NCI-H2107 treated with DMSO at 0.1 percent for 48 hours (cell line): Measurements from ENCODE around the gene RAB29.

Source experiments
- DNase-seq: peaks from one replicate; lab custom pipeline; 2025; ENCODE audit not compliant: unreplicated experiment; lab: John Stamatoyannopoulos, UW

RAB29 gene

DNA sequence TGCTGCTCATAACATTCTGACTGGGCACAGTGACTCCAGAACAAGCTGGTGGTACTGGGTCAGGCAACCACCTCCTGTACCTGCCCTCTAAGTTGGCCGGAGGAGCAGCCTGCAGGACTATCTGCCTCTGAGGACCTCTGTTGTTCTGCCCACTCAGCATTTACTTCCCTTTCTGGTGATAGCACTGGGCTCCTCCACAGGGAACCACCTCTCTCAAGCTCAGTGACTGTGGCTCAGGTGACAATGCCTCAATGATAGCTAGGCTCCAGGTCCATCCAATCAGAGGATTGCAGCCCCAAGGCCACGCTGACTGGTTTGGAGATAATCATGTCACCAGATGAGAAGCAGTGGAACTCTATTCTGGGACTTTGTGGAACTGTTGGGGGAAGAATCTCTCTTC is 21.9 kb upstream of the RAB29 start:
- no peak for DNase-seq

DNA sequence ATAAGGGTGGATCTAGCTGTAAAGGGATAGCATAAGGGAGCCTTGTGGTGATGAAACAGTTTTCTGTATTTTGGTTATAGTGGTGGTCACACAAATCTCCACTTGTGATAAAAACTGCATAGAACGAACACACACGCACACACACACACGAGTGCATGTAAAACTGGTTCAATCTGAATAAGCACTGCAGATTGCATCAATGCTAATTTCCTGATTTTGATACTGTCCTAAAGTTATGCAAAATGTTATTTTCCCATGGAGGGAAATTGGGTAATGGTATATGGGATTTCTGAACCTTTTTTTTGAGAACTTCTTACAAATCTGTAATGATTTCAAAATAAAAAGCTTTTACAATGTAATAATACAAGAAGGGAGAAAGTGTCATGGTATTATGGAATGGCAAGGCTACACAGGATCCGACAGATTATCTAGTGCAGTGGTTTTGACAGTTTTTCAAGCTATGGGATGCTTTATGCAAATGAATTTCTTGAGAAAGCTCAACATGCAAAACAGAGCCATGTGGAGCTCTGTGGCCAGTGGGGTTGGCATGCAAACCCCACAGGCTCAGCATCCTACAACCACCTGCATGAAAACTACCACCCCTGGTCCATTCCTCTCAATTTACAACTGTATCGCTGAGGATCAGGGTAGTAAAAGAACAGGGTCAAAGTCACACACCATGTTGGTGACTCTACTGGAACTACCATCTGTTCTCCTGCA is 18.9 kb upstream of the RAB29 start:
- DNase-seq = no peak

DNA sequence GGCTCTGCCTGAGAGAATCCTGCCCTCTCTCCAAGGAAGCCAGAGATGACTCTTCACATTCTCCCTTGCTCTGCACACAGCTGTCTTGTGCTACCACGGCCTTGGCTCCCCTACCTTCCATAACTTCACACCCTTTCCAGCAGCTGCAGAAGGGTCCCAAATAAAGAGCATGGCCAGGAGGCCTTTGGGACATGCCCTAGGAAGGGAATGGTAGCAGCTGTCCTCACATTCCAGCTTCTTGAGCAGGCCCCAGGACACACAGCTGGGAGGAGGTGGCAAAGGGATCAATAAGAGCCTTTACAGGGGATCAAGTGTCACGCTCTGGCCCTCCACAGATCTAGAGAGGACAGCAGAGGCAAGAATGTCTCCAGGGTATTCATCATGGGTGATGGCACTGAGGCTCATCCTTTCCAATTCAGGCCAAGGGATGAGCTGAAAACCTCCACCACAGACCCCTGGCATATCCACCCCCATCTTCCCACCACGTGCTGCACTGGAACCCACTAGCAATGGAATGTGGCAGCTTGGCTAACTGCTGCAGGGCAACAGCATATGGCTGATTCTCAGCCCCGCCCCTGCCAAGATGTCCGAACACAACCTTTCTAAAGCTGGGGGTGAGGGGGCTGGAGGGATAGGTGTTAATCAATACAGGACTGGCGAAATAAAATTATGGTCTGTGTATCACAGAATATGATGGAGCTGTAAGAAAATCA is 17.8 kb upstream of the RAB29 start:
- DNase-seq = no peak

DNA sequence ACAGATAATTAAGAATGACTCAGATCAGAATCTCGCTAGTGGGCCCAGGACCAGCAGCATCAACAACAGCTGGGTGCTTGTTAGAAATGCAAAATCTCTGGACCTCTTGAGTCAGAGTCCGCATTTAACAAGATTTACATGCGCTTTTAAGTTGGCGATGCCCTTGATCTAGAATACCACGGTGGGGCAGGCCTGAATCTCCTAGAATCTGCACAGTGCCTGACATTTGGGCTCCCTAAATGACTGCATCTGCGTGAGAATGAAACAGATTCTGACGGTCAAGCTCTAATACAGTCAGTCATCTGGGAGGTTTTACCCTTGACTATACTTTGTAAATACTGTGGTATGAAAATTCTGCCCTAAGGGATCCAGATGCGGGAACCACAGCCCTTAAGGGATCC is 17.2 kb upstream of the RAB29 start:
- no peak for DNase-seq

DNA sequence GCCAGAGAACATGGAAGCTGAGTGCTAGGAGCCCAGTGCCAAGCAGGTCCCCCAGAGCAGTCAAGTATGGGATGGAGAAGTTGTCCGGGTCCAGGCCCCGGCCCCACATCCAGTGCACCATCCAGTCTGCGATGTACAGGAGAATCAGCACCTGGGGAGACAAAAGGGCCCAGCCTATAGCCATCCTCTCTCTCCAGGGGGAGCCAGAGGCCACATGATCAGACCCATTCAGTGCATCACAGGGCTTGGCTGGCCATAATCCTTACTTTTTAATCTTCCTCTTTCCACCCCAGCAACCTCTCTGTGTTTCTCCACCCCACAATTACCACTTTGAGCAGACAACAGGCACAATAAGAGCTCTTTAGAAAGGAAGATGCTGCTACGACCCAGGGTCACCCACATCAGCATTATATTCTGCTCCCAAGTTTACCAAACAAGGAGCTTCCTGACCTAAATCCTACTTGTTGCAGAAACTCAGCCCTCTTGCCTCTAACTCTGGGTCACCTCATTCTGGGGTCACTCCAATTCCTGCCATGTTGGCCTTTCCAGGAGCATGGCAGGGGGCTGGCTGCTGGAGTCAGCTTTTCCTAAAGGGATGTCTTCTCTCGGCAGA is 16.4 kb upstream of the RAB29 start:
- peak; percentile 62 for DNase-seq

DNA sequence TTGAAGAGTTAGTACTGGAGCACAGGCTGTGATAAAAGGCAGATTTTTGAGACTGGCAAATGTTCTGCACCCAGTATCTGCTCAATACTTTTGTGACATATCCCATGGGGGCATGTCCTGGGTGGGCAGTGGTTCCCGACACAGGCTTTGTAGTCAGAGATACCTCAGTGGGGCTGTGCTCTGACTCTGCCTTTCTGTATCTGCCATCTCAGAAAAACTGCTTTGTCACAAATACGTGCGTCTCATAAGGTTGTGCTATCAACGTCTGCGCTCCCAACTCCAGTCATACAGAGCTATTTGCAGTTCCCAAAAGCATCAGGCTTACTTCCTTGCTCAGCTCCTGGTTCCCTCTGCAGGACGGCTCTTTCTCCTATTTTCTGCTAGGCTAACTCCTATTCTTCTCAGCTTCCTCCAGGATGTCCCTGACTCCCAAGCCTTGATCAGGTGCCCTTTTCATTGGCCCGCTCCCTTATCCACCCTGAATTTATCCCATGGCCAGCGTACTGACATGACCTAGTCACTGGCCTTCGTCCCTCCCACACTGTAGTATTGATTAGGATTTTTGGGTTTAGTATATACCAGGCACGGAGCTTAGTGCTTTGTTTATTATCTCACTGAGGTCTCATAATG is 12.1 kb upstream of the RAB29 start:
- DNase-seq = no peak

DNA sequence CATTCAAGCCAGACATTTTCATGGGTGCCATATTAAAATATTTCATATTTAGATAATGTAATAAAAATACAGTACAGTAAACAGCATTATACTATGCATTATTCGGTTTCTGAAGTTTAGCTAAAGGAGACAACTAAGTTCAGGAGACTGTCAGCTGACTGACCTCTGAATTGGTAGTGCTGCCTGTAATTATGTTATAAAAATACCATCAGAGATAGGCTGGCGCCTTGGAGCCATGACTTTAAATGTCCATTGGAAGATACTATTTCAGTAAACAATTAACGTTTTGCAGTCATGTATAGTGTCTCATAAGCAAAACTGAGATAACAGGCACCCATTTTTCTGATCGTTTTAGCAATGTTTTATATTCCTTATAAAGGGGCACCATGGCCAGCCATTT is 11.3 kb upstream of the RAB29 start:
- DNase-seq = no peak

DNA sequence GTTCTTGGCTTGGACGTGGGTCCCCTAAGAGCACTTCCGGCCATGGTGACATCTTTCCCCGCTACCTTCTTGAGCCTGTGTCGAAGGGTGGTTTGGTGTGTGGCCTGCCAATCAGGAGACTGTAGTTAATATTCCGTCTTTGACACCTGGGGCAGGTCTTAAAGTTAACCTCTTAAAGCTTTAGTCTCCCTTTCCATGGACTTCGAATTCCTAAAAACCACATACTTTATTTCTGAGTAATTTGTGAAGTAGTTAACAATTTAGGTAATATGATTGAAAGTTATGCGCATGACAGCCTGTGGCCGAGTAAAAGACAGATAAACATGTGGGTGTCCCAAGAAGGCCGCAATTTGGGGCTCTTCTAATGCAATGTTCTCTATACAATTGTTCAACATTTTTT is 10.2 kb upstream of the RAB29 start:
- no peak for DNase-seq

DNA sequence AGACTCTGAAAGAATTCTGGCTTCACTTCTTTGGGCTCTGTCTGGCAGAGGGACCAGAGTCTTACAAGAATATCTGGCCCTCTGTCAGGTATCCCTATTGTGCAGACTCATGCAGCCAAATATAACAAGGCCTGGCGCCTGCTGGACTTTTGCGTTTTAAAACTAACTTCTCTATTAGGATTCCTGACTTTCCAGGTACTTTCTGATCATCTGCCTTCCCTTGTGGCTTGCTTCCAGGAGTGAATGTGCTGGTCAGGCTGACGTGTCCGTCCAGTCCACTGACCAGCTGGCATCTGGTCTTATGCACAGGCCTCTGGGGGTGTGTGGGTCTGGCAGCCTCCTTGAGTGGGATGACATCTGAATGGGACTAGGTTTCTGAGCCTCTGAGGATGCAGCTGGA is 8.6 kb upstream of the RAB29 start:
- DNase-seq = no peak

DNA sequence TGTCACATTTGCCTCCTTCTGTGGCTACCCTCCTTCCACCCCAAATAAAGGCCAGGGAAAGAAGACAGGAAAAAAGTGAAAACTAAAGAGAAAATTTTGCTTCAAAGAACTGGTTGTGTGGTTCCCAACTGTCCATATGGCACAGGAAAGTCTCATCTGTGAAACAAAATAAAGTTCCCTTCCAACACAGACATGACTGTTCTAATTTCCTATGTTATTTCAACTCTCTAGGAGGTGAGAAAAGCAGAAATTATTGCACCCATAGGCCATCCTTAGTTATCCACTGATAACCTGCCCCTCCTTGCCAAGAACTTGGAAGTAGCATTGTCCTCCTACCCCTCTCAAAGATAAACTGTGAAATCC is 8.1 kb upstream of the RAB29 start:
- DNase-seq = no peak

DNA sequence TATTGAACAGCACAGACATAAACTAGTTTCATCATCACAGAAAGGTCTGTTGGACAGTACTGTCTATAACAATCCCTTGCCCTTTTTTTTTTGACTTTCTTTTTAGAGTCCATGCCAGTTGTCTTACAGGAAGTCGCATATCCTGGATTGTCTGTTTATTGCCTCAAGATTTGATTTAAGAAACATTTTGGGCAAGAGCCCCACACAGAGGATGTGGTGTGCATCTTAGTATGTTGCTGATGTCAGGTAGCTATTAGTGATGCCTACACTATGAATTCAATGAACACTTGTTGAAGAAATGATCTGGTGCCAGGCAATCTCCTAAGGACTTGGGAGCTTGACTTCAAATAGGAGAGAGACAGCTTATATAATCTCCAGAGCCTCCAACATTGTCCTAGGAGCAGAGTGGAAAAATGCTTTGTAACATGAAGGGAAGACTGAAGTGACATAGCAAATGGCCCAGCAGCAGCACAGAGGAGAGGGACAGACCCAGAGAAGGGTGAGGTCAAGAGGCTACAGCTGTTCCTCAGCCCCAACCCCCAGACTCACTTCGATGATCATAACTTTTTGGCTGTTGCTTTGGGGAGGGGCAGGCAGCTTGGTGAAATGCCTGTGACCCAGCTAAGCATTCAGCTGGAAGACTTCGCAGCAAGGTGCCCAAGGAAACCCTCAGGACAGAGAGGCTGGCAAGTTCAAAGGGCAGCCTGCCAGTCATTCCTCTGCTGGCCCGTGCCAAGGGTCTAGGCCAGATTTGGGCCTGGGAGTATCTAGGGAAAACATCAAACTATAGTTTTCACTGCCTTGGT is 7.5 kb upstream of the RAB29 start:
- DNase-seq = no peak

DNA sequence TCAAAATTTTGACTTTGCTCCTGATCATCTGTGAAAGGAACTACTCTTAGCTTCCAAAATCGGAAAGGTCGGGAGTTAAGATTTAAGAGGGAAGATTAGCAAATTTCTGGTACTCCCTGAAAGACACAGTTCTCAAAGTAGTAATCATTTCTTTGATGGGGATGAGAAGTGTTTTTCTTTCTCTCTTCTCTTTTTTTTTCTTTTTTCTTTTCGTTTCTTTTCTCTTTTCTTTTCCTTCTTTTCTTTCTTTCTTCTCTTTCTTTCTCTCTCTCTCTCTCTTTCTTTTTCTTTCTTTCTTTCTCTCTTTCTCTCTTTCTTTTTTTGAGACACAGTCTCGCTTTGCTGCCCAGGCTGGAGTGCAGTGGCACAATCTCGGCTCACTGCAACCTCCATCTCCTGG is 5.1 kb upstream of the RAB29 start:
- DNase-seq = no peak

DNA sequence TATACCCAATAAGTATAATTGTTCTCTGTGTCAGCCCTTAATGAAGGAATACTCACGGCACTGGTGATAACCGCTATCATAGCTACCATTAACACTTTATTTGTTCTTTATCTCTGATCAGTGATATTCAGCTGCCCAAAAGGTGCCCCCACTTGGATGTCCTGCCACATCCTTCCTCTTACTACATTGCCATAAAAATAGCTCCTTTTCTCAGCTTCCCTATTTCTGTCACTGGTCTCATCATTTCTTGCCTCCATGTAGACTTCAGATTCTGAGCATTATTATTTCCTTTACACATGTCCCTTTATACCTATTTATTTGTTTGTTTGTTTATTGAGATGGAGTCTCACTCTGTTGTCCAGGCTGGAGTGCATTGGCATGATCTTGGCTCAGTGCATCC is 2.7 kb upstream of the RAB29 start:
- no peak for DNase-seq

DNA sequence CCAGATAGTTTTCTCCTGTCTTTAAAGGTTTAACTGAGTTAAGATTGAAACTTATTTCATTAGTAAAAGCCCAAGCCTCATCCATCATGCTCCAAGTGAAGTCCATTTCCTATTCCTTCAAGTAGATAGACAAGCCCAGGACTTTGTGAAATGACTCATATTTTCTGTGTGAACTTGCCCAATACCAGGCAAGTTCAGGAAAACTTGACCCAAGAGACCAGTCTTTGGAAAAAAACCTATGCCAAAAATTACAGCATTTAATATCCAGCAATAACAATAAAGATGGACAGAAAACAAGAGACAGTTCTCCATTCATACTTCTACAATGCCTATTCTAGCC is 405 bp upstream of the RAB29 start:
- DNase-seq = no peak

DNA sequence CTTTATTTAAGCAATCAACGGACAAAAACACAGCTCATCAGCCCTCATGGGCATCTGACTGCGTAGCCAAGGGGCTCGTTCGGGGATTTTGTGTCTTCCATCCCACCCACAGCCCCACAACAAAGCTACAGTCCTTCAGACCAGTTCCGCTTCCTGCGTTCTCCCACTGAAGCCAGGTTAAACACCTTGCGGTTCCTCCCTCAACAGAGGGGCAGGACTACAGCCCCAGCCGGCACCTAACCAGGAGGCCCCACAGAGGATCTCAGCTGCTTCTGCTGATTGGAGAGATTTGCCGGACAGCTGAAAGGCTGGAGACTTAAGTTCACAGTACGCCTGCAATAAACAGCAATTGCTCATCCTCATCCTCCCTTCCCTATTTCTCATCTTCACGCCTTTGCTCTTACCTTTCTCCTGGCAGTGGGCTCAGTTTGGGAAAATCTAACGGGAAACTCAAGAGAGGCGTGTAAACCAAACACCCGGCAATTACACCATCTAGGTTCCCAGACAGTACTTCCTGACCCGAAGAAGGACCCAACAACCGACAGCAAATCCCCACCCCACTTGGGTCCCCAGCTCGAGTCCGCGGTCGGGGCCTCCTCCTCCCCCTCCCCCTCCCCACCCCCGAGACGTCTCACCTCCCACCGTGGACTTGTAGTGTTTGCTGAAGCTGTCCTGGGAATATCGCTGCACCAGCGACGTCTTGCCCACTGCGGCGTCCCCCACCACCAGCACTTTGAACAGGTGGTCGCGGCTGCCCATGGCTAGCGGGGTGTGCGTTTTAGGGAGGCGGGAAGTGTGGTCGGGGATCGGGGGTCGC is 876 bp downstream of the RAB29 start:
- no peak for DNase-seq

DNA sequence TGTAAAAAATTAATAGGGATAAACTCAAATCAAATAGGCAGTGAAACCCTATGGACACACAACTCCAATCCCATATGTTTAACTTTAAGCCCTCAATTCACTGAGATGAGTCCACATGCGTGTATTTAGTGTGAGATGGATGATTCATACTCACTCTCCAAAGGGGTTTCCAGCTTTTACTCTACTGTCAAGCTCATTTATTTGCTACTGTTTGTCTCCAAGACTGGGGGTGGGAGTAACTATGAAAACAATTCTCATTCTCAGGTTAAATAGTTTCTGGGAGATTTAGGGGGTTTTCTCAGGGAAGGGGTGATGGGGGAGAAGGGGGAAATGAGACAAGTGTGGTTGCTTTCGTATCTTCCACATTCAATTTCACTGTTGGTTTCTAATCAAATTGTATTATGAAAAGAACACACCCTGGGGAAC is 2.7 kb downstream of the RAB29 start:
- DNase-seq = no peak

DNA sequence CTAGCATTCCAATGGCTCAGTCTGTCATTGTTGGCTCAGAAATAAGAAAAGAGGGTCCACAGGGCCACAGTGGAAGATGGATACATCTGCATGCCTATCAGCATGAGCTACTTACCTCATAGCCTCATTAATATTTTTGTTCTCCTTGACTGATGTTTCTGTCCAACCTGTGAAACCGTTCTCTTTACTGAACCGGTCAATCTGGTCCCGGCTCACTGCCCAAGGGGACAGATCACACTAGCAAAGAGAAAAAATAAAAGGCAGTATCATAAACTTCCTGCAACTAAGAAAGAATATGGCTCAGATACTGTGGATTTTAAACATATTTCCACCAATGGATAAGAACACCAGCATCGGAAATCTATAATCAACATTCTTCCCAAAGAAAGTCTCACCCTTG is 4.7 kb downstream of the RAB29 start:
- DNase-seq = no peak

DNA sequence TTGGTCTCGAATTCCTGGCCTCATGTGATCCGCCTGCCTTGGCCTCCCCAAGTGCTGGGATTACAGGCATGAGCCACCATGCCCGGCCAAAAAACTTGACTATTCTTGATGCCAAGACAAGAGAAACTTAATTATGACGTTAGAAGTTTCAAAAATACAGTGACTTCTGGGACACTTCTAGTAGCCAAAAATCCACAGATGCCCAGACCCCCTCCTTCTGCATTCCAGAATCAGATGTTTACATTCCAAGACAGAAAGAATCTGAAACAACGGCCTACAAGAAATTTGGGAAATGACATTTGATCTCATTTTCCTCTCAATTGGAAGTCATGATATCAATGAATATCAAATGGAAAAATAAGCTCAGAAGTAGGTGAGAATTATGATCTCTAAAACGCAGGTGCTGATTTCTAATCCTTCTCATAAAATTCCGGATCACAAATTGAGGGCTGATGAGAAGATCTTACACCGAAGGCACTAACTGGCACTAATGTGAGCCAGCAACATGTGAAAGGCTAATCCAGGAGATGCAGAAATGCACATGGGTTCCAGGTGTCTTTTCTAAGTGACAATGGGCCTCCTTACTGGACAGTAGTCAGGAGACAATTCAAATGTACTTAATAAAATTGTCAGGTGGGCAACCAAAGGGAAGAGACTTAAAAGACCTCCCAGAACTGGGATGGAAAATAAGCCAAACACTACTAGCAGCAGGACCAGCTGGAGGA is 5.5 kb downstream of the RAB29 start:
- no peak for DNase-seq

DNA sequence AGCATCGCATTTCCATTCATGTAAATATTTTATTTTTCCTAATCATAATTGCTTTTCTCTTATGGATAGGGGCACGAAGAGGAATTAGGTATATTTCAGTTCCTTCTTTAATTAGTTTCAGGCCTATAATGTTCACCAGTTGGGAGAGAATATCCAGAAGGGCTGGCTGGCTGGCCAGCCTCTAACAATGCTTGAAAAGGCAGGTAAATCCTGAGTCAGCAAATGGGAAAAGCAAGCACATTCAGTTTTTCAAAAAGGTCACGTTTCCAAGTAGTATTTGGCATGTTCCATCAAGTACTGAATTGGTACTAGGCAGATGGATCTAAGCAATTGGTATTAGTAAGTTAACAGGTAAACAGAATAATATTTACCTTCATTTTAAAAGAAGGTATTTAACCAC is 8.0 kb downstream of the RAB29 start:
- no peak for DNase-seq

DNA sequence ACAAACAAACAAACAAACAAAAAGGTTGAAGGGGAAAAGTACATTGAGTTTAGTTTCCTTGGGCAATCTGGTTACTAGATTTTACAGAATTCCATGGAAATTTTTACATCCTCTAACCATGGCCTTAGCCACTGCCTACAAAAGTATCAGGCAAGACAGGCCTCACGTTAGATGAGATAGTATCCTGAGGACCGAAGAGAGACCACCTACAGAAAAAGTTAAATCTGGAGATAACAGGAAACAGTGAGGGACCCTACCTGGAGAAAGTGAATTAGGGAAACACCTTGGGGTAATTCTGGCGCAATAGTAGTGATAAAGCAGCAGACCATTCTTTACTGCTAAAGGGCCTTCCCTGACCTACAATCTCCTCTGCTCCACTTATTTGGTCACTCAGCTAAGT is 8.7 kb downstream of the RAB29 start:
- DNase-seq = no peak
